ENCODE results near the gene ARHGEF37. TPM values are rescaled to one million over a fixed set of nuclear protein-coding genes. Genes with fewer than 3 reads are reported as not detected.

ARHGEF37 gene
- total and polyA plus RNA-seq, 4 donors, result 0.71 to 6.1 (median 2.7) TPM

- no peak for TF ChIP-seq GABPA (IDR thresholded peaks at IDR 0.05 in 1 of 2, conservative IDR thresholded peaks at IDR 0.05 in 1 of 2)
- no peak for TF ChIP-seq SP1 (IDR thresholded peaks at IDR 0.05)
- TF ChIP-seq HNF4G (IDR thresholded peaks at IDR 0.05), result no peak
- no peak for TF ChIP-seq YY1 (IDR thresholded peaks at IDR 0.05)
- TF ChIP-seq FOXA1 (IDR thresholded peaks at IDR 0.05), result no peak
- TF ChIP-seq TAF1 (conservative IDR thresholded peaks at IDR 0.05), result no peak
- no peak for TF ChIP-seq EGR1 (IDR thresholded peaks at IDR 0.05; ENCODE audit: low read depth in 2 of 2)
- no peak for TF ChIP-seq RAD21 (IDR thresholded peaks at IDR 0.05)
- TF ChIP-seq FOXA2 (IDR thresholded peaks at IDR 0.05), result no peak
- TF ChIP-seq CTCF (IDR thresholded peaks at IDR 0.05; ENCODE audit: low read depth, low read length, missing input control), result no peak
- no peak for TF ChIP-seq JUND (IDR thresholded peaks at IDR 0.05)
- TF ChIP-seq HNF4A (conservative IDR thresholded peaks at IDR 0.05), result no peak
- TF ChIP-seq REST (IDR thresholded peaks at IDR 0.05), result no peak
- TF ChIP-seq NR2F2 (IDR thresholded peaks at IDR 0.05), result no peak
- TF ChIP-seq ATF3 (IDR thresholded peaks at IDR 0.05), result no peak
- no peak for TF ChIP-seq MAX (IDR thresholded peaks at IDR 0.05)
- Histone ChIP-seq H3K27ac (ENCODE audit: low read depth in 1 of 2, low read length in 2 of 2) (no peak overlapping the region), H3K4me1 (ENCODE audit: control insufficient read depth in 4 of 4, insufficient read depth in 4 of 4, low read length in 3 of 4) (peaks cover 0 to 10% (median 4%) of the 10 kb centered on the region in 4 donors), H3K36me3 (ENCODE audit: control insufficient read depth in 4 of 4, insufficient read depth in 3 of 4, low read depth in 1 of 4, low read length in 3 of 4) (no peaks in the 10 kb centered on the region), H3K27me3 (ENCODE audit: control insufficient read depth in 4 of 4, insufficient read depth in 4 of 4, low read length in 3 of 4) (no peaks in the 10 kb centered on the region), H3K9me3 (ENCODE audit: control insufficient read depth in 4 of 4, low read length in 3 of 4) (no peaks in the 10 kb centered on the region), H3K4me3 (ENCODE audit: low read depth in 1 of 3, low read length in 3 of 3) (no peak overlapping the region), H3K9ac (ENCODE audit: low read depth in 1 of 2, low read length in 2 of 2) (no peak overlapping the region)
- no peak for DNase-seq (ENCODE audit: low spot score)
- 75% methylated on average over 2 of the region's 2 CpGs for WGBS
These were observed 21.6 kb upstream of the ARHGEF37 start for GRCh38 chr5:149559706-149560105.

GRCh38 chr5:149561848-149562247, 19.4 kb upstream of the ARHGEF37 start:
- no peak overlapping the region for H3K4me3 ChIP-seq (ENCODE audit: low read depth in 1 of 3, low read length in 3 of 3)

More at GRCh38 chr5:149561848-149562247, 19.4 kb upstream of the ARHGEF37 start:
- no peaks in the 10 kb centered on the region for H3K36me3 ChIP-seq (ENCODE audit: control insufficient read depth in 4 of 4, insufficient read depth in 3 of 4, low read depth in 1 of 4, low read length in 3 of 4)
- H3K9me3 ChIP-seq (ENCODE audit: control insufficient read depth in 4 of 4, low read length in 3 of 4), result no peaks in the 10 kb centered on the region
- no peak for DNase-seq (ENCODE audit: low spot score)
- H3K27me3 ChIP-seq (ENCODE audit: control insufficient read depth in 4 of 4, insufficient read depth in 4 of 4, low read length in 3 of 4), result no peaks in the 10 kb centered on the region
- H3K9ac ChIP-seq (ENCODE audit: low read depth in 1 of 2, low read length in 2 of 2), result no peak overlapping the region
- WGBS, result 70% methylated on average over 2 of the region's 2 CpGs
- no peak for TF ChIP-seq HNF4G (IDR thresholded peaks at IDR 0.05)
- TF ChIP-seq JUND (IDR thresholded peaks at IDR 0.05), result peak; percentile 38 to 46
- peak; percentile 48 for TF ChIP-seq NR2F2 (IDR thresholded peaks at IDR 0.05)
- TF ChIP-seq RXRA (IDR thresholded peaks at IDR 0.05), result no peak
- no peak for TF ChIP-seq TAF1 (conservative IDR thresholded peaks at IDR 0.05)
- TF ChIP-seq RAD21 (IDR thresholded peaks at IDR 0.05), result peak; percentile 11 to 38
- peaks cover 0 to 10% (median 4%) of the 10 kb centered on the region in 4 donors for H3K4me1 ChIP-seq (ENCODE audit: control insufficient read depth in 4 of 4, insufficient read depth in 4 of 4, low read length in 3 of 4)
- peak overlapping the region; percentile 14 to 56 for H3K27ac ChIP-seq (ENCODE audit: low read depth in 1 of 2, low read length in 2 of 2)

All from liver (tissue), 9 donors.